ENCODE measurements around the gene STBD1. TPM values are rescaled to one million over a fixed set of nuclear protein-coding genes. Genes with fewer than 3 reads are reported as not detected.

The STBD1 gene
- total RNA-seq, 1 experiment from 2014 or later, result 3.7 TPM

DNA sequence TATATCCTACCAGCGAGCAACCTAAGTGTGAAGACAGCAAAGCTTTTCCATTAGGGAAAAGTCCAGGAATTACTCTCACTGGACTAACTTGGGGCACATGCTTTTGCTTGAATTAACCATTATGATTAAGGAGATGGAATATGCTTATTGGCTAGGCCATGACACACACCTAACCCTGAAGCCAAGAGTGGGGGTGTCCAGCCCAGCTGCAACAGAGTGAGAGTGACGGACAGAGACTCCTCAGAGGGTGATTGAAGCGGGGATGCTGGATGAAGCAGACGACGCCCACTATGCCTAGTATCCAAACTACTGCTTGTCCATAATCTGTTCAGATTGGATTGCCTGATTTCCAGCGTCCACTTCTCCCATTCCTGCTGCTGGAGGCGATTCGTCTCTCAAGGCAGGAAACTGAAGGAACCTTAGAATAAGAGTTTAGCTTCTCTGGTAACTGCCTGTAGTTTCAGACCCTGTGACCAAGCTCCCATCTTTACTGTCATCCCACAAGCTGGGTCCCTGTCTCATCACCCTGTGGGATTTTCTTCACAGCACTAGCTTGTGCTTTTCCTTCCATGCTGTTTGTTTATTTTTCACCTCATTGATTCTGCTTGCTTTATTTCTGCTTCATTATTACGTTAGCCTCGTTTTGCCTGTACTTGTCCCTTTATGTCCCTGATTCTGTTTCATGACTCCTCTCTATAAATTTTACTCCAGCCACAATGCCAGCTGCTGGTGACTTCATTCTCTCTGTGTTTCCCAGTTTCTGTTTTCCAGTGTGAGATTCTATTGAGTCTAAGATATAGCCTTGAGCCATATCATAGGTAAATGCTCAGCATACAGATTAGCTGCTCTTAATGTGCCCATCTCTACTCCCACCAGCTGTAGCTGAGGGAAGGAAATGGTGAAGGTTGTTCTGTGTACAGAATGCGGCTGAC lies 36.0 kb upstream of the STBD1 start:
- Mint-ChIP-seq H3K27ac (ENCODE audit: low read depth, unreplicated experiment) (no peak overlapping the region), H3K36me3 (ENCODE audit: insufficient read depth, unreplicated experiment) (no peaks in the 10 kb centered on the region), H3K9me3 (ENCODE audit: unreplicated experiment) (no peaks in the 10 kb centered on the region), H3K4me1 (ENCODE audit: insufficient read depth, unreplicated experiment) (peaks cover 5% of the 10 kb centered on the region), H3K27me3 (ENCODE audit: insufficient read depth, unreplicated experiment) (no peaks in the 10 kb centered on the region), H3K4me3 (ENCODE audit: unreplicated experiment) (no peak overlapping the region)
- TF ChIP-seq, protein P1, sequence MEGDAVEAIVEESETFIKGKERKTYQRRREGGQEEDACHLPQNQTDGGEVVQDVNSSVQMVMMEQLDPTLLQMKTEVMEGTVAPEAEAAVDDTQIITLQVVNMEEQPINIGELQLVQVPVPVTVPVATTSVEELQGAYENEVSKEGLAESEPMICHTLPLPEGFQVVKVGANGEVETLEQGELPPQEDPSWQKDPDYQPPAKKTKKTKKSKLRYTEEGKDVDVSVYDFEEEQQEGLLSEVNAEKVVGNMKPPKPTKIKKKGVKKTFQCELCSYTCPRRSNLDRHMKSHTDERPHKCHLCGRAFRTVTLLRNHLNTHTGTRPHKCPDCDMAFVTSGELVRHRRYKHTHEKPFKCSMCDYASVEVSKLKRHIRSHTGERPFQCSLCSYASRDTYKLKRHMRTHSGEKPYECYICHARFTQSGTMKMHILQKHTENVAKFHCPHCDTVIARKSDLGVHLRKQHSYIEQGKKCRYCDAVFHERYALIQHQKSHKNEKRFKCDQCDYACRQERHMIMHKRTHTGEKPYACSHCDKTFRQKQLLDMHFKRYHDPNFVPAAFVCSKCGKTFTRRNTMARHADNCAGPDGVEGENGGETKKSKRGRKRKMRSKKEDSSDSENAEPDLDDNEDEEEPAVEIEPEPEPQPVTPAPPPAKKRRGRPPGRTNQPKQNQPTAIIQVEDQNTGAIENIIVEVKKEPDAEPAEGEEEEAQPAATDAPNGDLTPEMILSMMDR (IDR thresholded peaks at IDR 0.05; ENCODE audit: unreplicated experiment), result no peak
- intact Hi-C loops (cut with micrococcal nuclease), result no loop called here
- BruUV-seq (replicated peaks), result no TSS peak
- CTCF ChIA-PET, result interaction anchor here (0.7 to 1.1 kb wide), 6 partner anchors 9 to 133 kb away, joined by 3 to 5 read pairs (median 4); no protein-coding TSS in a partner anchor
- POLR2A ChIA-PET, result interaction anchor here (0.6 to 1.8 kb wide), 5 partner anchors 8 to 36 kb away, joined by 3 to 6 read pairs (median 4); no protein-coding TSS in a partner anchor
- DNase-seq (ENCODE audit: unreplicated experiment), result no peak

DNA sequence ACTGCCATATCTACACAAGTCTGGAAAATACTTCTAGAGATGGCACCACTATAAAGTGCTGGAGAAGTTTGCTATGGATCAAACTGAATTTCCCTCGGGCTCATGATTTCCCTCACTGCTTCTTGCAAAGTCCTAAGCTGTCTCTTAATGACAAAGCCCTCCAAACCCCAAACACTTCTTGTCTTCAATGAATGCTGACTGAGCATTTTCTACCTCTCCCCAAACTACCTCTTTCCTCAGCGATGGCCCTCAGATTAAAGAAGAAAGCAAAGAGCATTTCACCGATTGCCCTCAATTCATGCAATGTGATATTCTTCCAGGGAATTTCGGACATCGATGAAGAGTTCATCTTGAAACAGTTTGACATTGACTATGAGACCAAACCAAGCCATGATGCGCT lies 35.3 kb upstream of the STBD1 start:
- no TSS peak for BruUV-seq (replicated peaks)
- ChIA-PET POLR2A (interaction anchor here (0.7 to 1.8 kb wide), 3 partner anchors 8 to 36 kb away, joined by 4 to 6 read pairs (median 4); no protein-coding TSS in a partner anchor), CTCF (interaction anchor here (0.5 to 0.9 kb wide), 5 partner anchors 8 to 132 kb away, joined by 3 to 4 read pairs (median 3); no protein-coding TSS in a partner anchor)
- Mint-ChIP-seq H3K36me3 (ENCODE audit: insufficient read depth, unreplicated experiment) (no peaks in the 10 kb centered on the region), H3K4me3 (ENCODE audit: unreplicated experiment) (no peak overlapping the region), H3K4me1 (ENCODE audit: insufficient read depth, unreplicated experiment) (peaks cover 5% of the 10 kb centered on the region), H3K9me3 (ENCODE audit: unreplicated experiment) (no peaks in the 10 kb centered on the region), H3K27me3 (ENCODE audit: insufficient read depth, unreplicated experiment) (no peaks in the 10 kb centered on the region), H3K27ac (ENCODE audit: low read depth, unreplicated experiment) (no peak overlapping the region)
- DNase-seq (ENCODE audit: unreplicated experiment), result no peak
- intact Hi-C loops (cut with micrococcal nuclease), result no loop called here
- TF ChIP-seq, protein P1 (IDR thresholded peaks at IDR 0.05; ENCODE audit: unreplicated experiment), result no peak

DNA sequence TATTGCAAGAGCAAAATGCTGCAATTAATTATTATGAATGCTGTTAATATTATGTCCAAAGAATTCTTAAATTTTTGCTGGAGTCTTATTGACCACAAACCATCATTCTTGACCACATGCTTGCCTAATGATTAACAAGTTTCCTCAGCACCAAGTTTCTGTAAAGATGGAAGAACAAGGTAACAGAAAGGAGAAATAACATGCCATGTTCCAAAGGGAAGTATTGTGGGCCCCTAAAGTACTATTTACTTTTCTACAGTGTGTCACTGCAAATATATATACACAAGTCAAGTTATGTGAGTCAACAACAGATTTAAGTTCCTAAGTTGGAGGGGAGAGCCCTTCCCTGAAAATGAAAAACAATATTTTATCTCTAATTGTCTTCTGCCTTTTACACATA lies 34.5 kb upstream of the STBD1 start:
- TF ChIP-seq, protein P1 (IDR thresholded peaks at IDR 0.05; ENCODE audit: unreplicated experiment), result no peak
- Mint-ChIP-seq H3K4me1 (ENCODE audit: insufficient read depth, unreplicated experiment) (peaks cover 5% of the 10 kb centered on the region), H3K36me3 (ENCODE audit: insufficient read depth, unreplicated experiment) (no peaks in the 10 kb centered on the region), H3K27me3 (ENCODE audit: insufficient read depth, unreplicated experiment) (no peaks in the 10 kb centered on the region), H3K9me3 (ENCODE audit: unreplicated experiment) (no peaks in the 10 kb centered on the region), H3K4me3 (ENCODE audit: unreplicated experiment) (no peak overlapping the region), H3K27ac (ENCODE audit: low read depth, unreplicated experiment) (no peak overlapping the region)
- POLR2A ChIA-PET, result no interaction called here
- intact Hi-C loops (cut with micrococcal nuclease), result no loop called here
- BruUV-seq (replicated peaks), result no TSS peak
- no peak for DNase-seq (ENCODE audit: unreplicated experiment)
- CTCF ChIA-PET, result interaction anchor here (0.5 kb wide), 1 partner anchor 88 kb away, joined by 4 read pairs; no protein-coding TSS in a partner anchor

DNA sequence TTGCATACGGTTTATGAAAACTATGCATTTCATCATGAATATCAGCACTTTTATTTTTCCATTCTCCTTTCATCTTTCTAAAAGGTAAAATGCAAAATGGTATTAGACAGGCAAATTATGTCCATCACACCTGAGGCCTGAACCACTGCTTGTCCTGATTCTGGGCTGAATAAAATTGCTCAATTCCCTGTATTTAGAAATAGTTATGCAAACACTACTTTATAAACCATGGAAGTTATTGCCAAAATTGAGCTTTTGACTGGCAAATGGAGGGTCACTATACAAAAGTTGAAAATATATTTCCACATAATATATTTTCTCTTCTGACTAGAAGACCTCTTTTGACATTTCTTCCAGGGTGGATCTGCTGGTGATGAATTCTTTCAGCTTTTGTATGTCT lies 34.0 kb upstream of the STBD1 start:
- H3K4me3 Mint-ChIP-seq (ENCODE audit: unreplicated experiment), result no peak overlapping the region
- intact Hi-C loops (cut with micrococcal nuclease), result no loop called here
- TF ChIP-seq, protein P1 (IDR thresholded peaks at IDR 0.05; ENCODE audit: unreplicated experiment), result no peak
- no TSS peak for BruUV-seq (replicated peaks)
- CTCF ChIA-PET, result no interaction called here
- POLR2A ChIA-PET, result no interaction called here
- H3K4me1 Mint-ChIP-seq (ENCODE audit: insufficient read depth, unreplicated experiment), result peaks cover 5% of the 10 kb centered on the region
- no peaks in the 10 kb centered on the region for H3K27me3 Mint-ChIP-seq (ENCODE audit: insufficient read depth, unreplicated experiment)
- H3K9me3 Mint-ChIP-seq (ENCODE audit: unreplicated experiment), result no peaks in the 10 kb centered on the region
- DNase-seq (ENCODE audit: unreplicated experiment), result no peak
- no peak overlapping the region for H3K27ac Mint-ChIP-seq (ENCODE audit: low read depth, unreplicated experiment)
- H3K36me3 Mint-ChIP-seq (ENCODE audit: insufficient read depth, unreplicated experiment), result no peaks in the 10 kb centered on the region

All from MCF 10A (cell line).